ENCODE results near the gene TMEM263.

GRCh38 chr12:106984588-106985137 is 29.0 kb downstream of the TMEM263 start:
- no peak for TF ChIP-seq ZNF580 (CRISPR knock-in tag; IDR thresholded peaks at IDR 0.05; ENCODE audit: borderline replicate concordance, low read depth)
- no peak for TF ChIP-seq CTCF (CRISPR knock-in tag; IDR thresholded peaks at IDR 0.05)
- no peak for TF ChIP-seq ZNF740 (CRISPR knock-in tag; IDR thresholded peaks at IDR 0.05)
- no peak for TF ChIP-seq ZBTB1 (CRISPR knock-in tag; IDR thresholded peaks at IDR 0.05; ENCODE audit: borderline replicate concordance)
- TF ChIP-seq ZNF512 (CRISPR knock-in tag; IDR thresholded peaks at IDR 0.05): no peak
- TF ChIP-seq JUN (CRISPR knock-in tag; IDR thresholded peaks at IDR 0.05): no peak
- no peak for TF ChIP-seq ESRRA (CRISPR knock-in tag; IDR thresholded peaks at IDR 0.05; ENCODE audit: low read depth)
- TF ChIP-seq ZNF121 (CRISPR knock-in tag; IDR thresholded peaks at IDR 0.05): no peak
- TF ChIP-seq POLR2AphosphoS5 (IDR thresholded peaks at IDR 0.05; ENCODE audit: low read depth, low read length): no peak
- no peak for TF ChIP-seq SKIL (CRISPR knock-in tag; IDR thresholded peaks at IDR 0.05; ENCODE audit: borderline replicate concordance)
- no peak for TF ChIP-seq FIP1L1 (IDR thresholded peaks at IDR 0.05; ENCODE audit: borderline replicate concordance, insufficient read depth, low read depth, low read length)
